ENCODE measurements around the gene USH1C. TPM values are rescaled to one million over a fixed set of nuclear protein-coding genes. Genes with fewer than 3 reads are reported as not detected.

Gene USH1C
- total and polyA plus RNA-seq, 9 donors: 0.25 to 1.2 (median 1.00) TPM; not detected in 5

GRCh38 chr11:17564687-17565042 is 20.4 kb upstream of the USH1C start:
- WGBS, 3 donors: 54 to 57% (median 55%) methylated on average over 2 of the region's 2 CpGs

DNA sequence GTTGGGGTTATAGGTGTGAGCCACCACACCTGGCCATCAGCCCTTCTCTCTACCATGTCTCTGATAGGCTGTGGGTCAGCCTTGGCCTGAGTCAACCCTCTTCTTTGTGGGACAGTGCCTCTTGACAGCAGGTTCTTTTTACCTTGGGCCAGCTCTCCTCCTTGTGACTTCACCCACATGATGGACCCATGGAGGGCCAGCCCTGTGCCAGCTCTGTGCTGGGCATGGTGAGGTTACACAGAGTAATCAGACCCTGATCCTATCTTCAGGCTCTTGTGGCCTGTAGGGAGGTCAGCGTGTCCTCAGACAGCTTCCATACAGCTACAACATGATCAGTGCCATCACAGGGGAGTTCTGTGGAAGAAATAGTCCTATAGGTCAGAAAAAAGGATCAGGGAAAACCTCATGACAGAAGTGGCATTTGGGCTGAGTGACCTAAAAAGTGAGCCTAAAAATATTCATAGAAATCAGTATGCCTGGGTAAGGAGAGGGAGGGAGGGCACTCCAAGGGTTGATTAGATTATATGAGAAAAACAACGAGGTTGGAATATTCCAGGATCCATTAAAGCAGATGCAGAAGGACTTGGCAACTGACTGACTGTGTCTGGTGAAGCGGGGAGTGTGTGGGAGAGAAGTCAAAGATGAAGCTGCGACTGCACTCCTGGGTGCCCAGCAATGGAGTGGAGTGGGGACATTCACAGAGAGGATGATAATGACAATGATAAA is 19.9 kb upstream of the USH1C start:
- Histone ChIP-seq H3K27me3 (no peaks in the 10 kb centered on the region), H3K27ac (no peak overlapping the region), H3K9me3 (no peaks in the 10 kb centered on the region), H3K4me1 (ENCODE audit: insufficient read depth) (no peaks in the 10 kb centered on the region), H3K36me3 (no peaks in the 10 kb centered on the region), H3K4me3 (no peak overlapping the region)
- intact Hi-C loops (cut with DNase I): no loop called here
- TF ChIP-seq EP300 (IDR thresholded peaks at IDR 0.05) (no peak), POLR2A (IDR thresholded peaks at IDR 0.05) (no peak)
- TF ChIP-seq, protein P1, sequence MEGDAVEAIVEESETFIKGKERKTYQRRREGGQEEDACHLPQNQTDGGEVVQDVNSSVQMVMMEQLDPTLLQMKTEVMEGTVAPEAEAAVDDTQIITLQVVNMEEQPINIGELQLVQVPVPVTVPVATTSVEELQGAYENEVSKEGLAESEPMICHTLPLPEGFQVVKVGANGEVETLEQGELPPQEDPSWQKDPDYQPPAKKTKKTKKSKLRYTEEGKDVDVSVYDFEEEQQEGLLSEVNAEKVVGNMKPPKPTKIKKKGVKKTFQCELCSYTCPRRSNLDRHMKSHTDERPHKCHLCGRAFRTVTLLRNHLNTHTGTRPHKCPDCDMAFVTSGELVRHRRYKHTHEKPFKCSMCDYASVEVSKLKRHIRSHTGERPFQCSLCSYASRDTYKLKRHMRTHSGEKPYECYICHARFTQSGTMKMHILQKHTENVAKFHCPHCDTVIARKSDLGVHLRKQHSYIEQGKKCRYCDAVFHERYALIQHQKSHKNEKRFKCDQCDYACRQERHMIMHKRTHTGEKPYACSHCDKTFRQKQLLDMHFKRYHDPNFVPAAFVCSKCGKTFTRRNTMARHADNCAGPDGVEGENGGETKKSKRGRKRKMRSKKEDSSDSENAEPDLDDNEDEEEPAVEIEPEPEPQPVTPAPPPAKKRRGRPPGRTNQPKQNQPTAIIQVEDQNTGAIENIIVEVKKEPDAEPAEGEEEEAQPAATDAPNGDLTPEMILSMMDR (IDR thresholded peaks at IDR 0.05): no peak
- DNase-seq: no peak
- 47 to 66% (median 48%) methylated on average over 4 of the region's 4 CpGs for WGBS, 3 donors

More at GRCh38 chr11:17564687-17565042, 20.4 kb upstream of the USH1C start:
- Histone ChIP-seq H3K27me3 (no peaks in the 10 kb centered on the region), H3K27ac (no peak overlapping the region), H3K36me3 (no peaks in the 10 kb centered on the region), H3K4me3 (no peak overlapping the region), H3K9me3 (no peaks in the 10 kb centered on the region), H3K4me1 (ENCODE audit: insufficient read depth) (no peaks in the 10 kb centered on the region)
- intact Hi-C loops (cut with DNase I): no loop called here
- TF ChIP-seq, protein P1 (IDR thresholded peaks at IDR 0.05): no peak
- TF ChIP-seq POLR2A (IDR thresholded peaks at IDR 0.05): no peak
- no peak for TF ChIP-seq EP300 (IDR thresholded peaks at IDR 0.05)
- DNase-seq: no peak

GRCh38 chr11:17563231-17563646 is 19.0 kb upstream of the USH1C start:
- intact Hi-C loops (cut with DNase I): no loop called here
- Histone ChIP-seq H3K36me3 (no peaks in the 10 kb centered on the region), H3K27me3 (no peaks in the 10 kb centered on the region), H3K4me3 (no peak overlapping the region), H3K9me3 (no peaks in the 10 kb centered on the region), H3K27ac (no peak overlapping the region), H3K4me1 (ENCODE audit: insufficient read depth) (no peaks in the 10 kb centered on the region)
- TF ChIP-seq, protein P1 (IDR thresholded peaks at IDR 0.05): no peak
- no peak for TF ChIP-seq POLR2A (IDR thresholded peaks at IDR 0.05)
- no peak for TF ChIP-seq EP300 (IDR thresholded peaks at IDR 0.05)
- no peak for DNase-seq

- WGBS, 3 donors: 91 to 94% (median 91%) methylated on average over 9 of the region's 9 CpGs
Observed at GRCh38 chr11:17561526-17561925, 17.3 kb upstream of the USH1C start.

More at GRCh38 chr11:17561526-17561925, 17.3 kb upstream of the USH1C start:
- Histone ChIP-seq H3K4me3 (no peak overlapping the region), H3K36me3 (no peaks in the 10 kb centered on the region), H3K27ac (no peak overlapping the region), H3K4me1 (ENCODE audit: insufficient read depth) (no peaks in the 10 kb centered on the region), H3K9me3 (no peaks in the 10 kb centered on the region), H3K27me3 (no peaks in the 10 kb centered on the region)
- no peak for TF ChIP-seq EP300 (IDR thresholded peaks at IDR 0.05)
- TF ChIP-seq, protein P1 (IDR thresholded peaks at IDR 0.05): no peak
- DNase-seq: no peak
- intact Hi-C loops (cut with DNase I): no loop called here

Measured in ovary (tissue), 9 donors.